Mesothelial cell of epicardium (in vitro differentiated cells): ENCODE data around the gene TSPAN16. TPM values are rescaled to one million over a fixed set of nuclear protein-coding genes. Genes with fewer than 3 reads are reported as not detected.
"Not testable (repeated sequence)": the region's sequence is repeated elsewhere in the genome, so short reads cannot be mapped to it uniquely, and the experiment has no call there.

Experiments
- DNase-seq, 2 experiments: peaks; one replicate each; pipeline ENCODE4 v3.0.0; 2021; ENCODE audit warnings: low spot score in 2 of 2; ENCODE audit not compliant: unreplicated experiment in 2 of 2
- H3K27ac Mint-ChIP-seq: 2 replicates; pipeline ENCODE4 v1.8.0; 2021; ENCODE audit warnings: mixed read lengths
- H3K27me3 Mint-ChIP-seq: 2 replicates; pipeline ENCODE4 v1.8.0; 2021; ENCODE audit warnings: low read depth, mixed read lengths
- H3K36me3 Mint-ChIP-seq: 2 replicates; pipeline ENCODE4 v1.8.0; 2021; ENCODE audit warnings: mixed read lengths
- H3K4me1 Mint-ChIP-seq: 2 replicates; pipeline ENCODE4 v1.8.0; 2021; ENCODE audit warnings: mixed read lengths
- H3K4me3 Mint-ChIP-seq: 2 replicates; pipeline ENCODE4 v1.8.0; 2021; ENCODE audit warnings: mild to moderate bottlenecking, moderate library complexity, mixed read lengths
- H3K9me3 Mint-ChIP-seq: 2 replicates; pipeline ENCODE4 v1.8.0; 2021; ENCODE audit warnings: mixed read lengths
- total RNA-seq: library from RNA; stranded (reverse); gene quantifications from 3 replicates; pipeline ENCODE4 v1.2.1, GENCODE V29; 2021
- TF ChIP-seq, protein P1 (sequence below): fragments of 200-600 bp; sonication (generic); IDR thresholded peaks from one replicate; pipeline ENCODE4 v1.5.0; 2021; ENCODE audit warnings: antibody characterized with exemption; ENCODE audit not compliant: unreplicated experiment

The TSPAN16 gene
- total RNA-seq, 1 donor from 2014 or later, result not detected

DNA sequence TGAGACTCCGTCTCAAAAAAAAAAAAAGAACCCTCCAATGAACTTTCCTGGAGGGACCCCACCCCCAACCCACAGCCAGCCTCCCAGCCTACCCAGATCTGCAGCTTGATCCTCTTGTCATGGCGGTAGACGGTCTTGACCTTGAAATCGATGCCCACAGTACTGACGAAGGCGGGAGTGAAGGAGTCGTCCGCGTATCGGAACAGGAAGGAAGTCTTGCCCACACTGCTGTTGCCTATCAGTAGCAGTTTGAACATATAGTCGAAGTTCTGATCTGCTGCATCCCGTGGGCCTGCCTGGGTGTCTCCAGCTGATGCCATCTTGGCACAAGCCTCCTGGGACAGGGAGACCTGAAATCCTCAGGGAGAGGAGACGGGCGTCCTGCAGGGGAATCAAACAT lies 41.1 kb downstream of the TSPAN16 start:
- TF ChIP-seq, protein P1, sequence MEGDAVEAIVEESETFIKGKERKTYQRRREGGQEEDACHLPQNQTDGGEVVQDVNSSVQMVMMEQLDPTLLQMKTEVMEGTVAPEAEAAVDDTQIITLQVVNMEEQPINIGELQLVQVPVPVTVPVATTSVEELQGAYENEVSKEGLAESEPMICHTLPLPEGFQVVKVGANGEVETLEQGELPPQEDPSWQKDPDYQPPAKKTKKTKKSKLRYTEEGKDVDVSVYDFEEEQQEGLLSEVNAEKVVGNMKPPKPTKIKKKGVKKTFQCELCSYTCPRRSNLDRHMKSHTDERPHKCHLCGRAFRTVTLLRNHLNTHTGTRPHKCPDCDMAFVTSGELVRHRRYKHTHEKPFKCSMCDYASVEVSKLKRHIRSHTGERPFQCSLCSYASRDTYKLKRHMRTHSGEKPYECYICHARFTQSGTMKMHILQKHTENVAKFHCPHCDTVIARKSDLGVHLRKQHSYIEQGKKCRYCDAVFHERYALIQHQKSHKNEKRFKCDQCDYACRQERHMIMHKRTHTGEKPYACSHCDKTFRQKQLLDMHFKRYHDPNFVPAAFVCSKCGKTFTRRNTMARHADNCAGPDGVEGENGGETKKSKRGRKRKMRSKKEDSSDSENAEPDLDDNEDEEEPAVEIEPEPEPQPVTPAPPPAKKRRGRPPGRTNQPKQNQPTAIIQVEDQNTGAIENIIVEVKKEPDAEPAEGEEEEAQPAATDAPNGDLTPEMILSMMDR, result no peak

DNA sequence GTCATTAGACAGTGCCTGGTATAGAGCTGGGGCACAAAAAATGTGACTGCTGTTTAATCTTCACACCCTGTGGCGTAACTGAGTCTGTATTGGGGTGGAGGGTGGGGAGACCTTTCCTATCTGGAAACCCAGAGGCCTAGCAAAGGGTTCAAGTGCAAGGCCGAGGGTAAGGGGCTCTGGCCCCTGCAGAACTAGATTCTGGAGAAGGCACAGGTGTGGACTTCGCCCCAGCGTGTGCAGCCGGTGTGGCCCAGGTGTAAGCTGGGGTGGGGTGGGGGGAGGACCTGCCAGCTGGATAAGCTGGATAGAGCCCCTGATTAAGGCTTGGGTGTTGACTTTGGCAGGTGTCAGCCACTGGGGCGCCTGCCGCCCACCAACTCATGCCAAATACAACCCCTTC lies 42.2 kb downstream of the TSPAN16 start:
- Mint-ChIP-seq H3K4me1 (peaks cover 9% of the 10 kb centered on the region), H3K27me3 (no peaks in the 10 kb centered on the region), H3K4me3 (no peak overlapping the region), H3K36me3 (peaks cover 33% of the 10 kb centered on the region), H3K27ac (no peak overlapping the region), H3K9me3 (no peaks in the 10 kb centered on the region)
- no peak for DNase-seq
- TF ChIP-seq, protein P1, result no peak

More for the DNA sequence above, 41.1 kb downstream of the TSPAN16 start:
- H3K9me3 Mint-ChIP-seq, result no peaks in the 10 kb centered on the region
- peaks cover 9% of the 10 kb centered on the region for H3K4me1 Mint-ChIP-seq
- H3K36me3 Mint-ChIP-seq, result peaks cover 34% of the 10 kb centered on the region
- DNase-seq, result no peak
- H3K27ac Mint-ChIP-seq, result no peak overlapping the region
- no peak overlapping the region for H3K4me3 Mint-ChIP-seq
- no peaks in the 10 kb centered on the region for H3K27me3 Mint-ChIP-seq

DNA sequence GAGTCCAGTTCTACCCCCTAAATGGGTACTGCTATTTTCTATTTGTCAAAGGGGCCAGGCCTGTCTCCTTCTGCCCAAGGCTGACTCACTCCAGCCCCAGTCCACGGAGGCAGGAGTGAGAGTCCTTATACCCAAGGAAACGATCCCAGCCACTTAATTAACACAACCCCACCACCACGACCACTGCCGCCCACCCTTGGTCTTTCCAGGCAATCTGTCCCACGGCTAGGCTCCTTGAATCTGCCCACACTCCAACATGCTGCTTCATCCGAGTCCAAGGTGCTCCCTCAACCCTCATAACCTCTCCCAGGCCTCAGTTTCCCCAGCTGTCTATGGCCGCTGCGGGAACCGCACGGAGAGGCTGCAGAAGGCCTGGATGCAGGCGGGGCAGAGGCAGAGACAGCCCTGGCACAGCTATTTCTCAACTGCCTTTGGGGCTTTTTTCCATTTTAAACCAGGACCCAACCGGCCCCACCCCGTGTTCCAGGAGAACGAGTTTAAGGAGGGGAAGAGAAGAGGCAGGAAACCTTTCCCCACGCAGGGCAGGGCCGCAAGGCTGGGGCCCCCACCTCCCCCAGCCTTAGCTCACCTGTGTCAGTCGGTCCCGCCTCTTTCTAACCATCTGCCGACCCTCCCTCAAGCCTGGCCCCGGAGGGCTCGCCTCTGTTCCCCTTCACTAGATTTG lies 42.8 kb downstream of the TSPAN16 start:
- Mint-ChIP-seq H3K4me3 (peak overlapping the region; percentile 87), H3K36me3 (peaks cover 29% of the 10 kb centered on the region), H3K4me1 (peaks cover 9% of the 10 kb centered on the region), H3K9me3 (no peaks in the 10 kb centered on the region), H3K27ac (peak overlapping the region; percentile 50), H3K27me3 (no peaks in the 10 kb centered on the region)
- TF ChIP-seq, protein P1, result no peak
- no peak for DNase-seq

DNA sequence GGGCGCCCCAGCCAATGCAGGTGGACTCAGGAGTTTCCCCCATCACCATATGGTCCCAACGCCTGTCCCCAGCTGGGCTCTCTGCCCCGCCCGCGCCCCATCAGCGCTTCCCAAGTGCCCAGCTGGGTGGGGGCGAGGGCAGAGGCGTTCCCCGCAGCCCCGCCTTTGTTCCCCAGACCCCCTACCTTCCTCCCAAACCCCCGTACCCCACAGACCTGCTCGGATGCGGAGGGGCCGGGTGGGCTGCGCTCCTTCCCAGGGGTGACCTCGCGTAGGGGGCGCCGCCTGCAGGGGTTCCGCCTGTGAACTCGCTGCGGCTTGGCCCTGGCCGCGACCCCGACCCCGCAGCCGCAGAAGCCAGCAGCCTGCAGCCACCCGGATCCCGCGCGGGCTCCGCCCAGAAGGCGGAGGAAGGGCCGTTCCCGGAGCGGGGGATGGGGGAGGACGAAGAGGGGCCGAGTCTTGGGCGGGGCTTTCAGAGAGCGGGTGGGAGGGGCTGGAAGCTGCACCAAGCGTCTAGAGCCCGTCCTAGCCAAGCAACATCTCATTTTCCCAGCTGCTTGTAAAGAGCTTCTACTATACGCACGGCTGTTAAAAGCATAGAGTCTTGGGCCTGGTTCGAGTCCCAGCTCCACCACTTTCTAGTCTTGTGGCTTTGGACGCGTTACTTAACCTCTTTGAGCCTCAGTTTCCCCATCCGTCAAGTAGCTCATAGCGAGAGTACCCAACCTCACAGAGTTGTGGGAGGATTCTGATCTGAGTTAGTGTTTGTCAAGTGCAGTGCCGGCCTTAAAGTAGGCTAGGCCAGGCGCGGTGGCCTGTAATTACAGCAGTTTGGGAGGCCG lies 43.5 kb downstream of the TSPAN16 start, which contains the start of gene RAB3D:
RAB3D (minus strand) TSS at position 404 of the 845 bp plus-strand sequence. CDS start 2,258 bp downstream, outside the sequence.
- Mint-ChIP-seq H3K27me3 (no peaks in the 10 kb centered on the region), H3K4me3 (peak within 1 kb of the TSS; percentile 87), H3K36me3 (peaks cover 24% of the 10 kb centered on the region), H3K9me3 (no peaks in the 10 kb centered on the region), H3K27ac (peak within 1 kb of the TSS; percentile 50), H3K4me1 (peaks cover 12% of the 10 kb centered on the region)
- peak; percentile 84 to 87 for DNase-seq
- TF ChIP-seq, protein P1, result no peak

DNA sequence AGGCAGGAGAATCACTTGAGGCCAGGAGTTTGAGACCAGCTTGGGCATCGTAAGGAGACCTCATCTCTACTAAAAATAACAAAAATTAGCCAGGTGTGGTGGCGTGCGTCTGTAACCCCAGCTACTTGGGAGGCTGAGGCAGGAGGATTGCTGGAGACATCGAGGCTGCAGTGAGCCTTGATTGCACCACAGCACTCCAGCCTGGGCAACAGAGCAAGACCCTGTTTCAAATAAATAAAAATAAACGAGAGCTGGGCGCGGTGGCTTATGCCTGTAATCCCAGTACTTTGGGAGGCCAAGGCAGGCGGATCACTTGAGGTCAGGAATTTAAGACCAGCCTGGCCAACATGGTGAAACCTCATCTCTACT lies 44.1 kb downstream of the TSPAN16 start:
- not testable (repeated sequence) for DNase-seq, H3K9me3 Mint-ChIP-seq, H3K27ac Mint-ChIP-seq, H3K27me3 Mint-ChIP-seq
- H3K4me1 Mint-ChIP-seq, result peaks cover 14% of the 10 kb centered on the region
- H3K4me3 Mint-ChIP-seq, result peak overlapping the region; percentile 87
- H3K36me3 Mint-ChIP-seq, result peaks cover 22% of the 10 kb centered on the region

DNA sequence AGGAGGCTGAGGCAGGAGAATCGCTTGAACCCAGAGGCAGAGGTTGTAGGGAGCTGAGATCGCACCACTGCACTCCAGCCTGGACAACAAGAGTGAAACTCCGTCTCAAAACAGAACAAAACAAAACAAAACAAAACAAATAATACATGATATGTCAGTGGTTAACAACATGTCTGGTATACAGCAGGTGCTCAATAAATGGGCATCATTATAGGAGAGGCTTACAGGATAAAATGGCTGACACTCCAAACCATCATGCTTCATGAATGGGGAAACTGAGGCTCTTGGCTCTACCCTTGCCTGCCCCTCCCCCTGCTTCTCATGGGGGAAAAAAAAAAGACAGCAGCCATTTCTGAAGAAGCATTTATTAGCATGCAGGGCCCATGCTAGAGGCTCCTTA lies 46.5 kb downstream of the TSPAN16 start:
- Mint-ChIP-seq H3K9me3 (no peaks in the 10 kb centered on the region), H3K36me3 (peaks cover 4% of the 10 kb centered on the region), H3K27ac (peak overlapping the region; percentile 30), H3K4me3 (no peak overlapping the region), H3K4me1 (peaks cover 32% of the 10 kb centered on the region), H3K27me3 (no peaks in the 10 kb centered on the region)
- TF ChIP-seq, protein P1, result no peak
- no peak for DNase-seq
